ENCODE measurements around the gene KLK2.

DNA sequence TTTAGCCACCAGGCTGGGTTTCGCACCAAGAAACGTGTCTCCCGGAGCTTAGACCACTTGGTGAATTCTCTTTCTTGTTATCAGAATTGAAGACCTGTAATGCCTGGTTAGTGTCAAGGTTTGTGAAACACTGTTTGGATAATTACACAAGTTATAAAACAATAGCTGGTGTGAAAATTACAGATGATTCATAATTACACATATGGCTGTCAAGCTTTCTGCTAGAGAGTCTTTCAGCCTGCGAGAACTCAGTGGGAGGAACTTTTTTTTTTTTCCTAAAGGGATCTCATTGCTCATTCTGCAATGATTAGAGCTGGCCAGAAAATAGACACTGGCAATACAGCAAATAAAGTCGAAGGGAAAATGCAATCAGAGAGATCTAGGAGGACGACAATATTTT is 51.3 kb downstream of the KLK2 start:
- TF ChIP-seq GATA2 (IDR thresholded peaks at IDR 0.05; ENCODE audit: low read depth, low read length), result no peak
- TF ChIP-seq GATA3 (IDR thresholded peaks at IDR 0.05; ENCODE audit: low read depth, low read length), result no peak
